HG03520 (cell line): ENCODE data around the gene PRKAR2B.

Experiments
- ATAC-seq: cut with Tn5 transposase; IDR thresholded peaks from one replicate; pipeline ENCODE4 v1.9.1; 2021; ENCODE audit warnings: mild to moderate bottlenecking, moderate library complexity; ENCODE audit not compliant: unreplicated experiment

The PRKAR2B gene

GRCh38 chr7:107173691-107174406 is 129.3 kb downstream of the PRKAR2B start:
- ATAC-seq, result no peak

GRCh38 chr7:107179326-107180164 is 135.0 kb downstream of the PRKAR2B start:
- no peak for ATAC-seq

- ATAC-seq, result no peak
Observed at GRCh38 chr7:107180378-107180777, 135.9 kb downstream of the PRKAR2B start.

- ATAC-seq, result no peak
Observed at GRCh38 chr7:107181172-107181571, 136.7 kb downstream of the PRKAR2B start.

GRCh38 chr7:107185716-107186115 is 141.2 kb downstream of the PRKAR2B start:
- no peak for ATAC-seq

- ATAC-seq, result no peak
Observed at GRCh38 chr7:107186240-107186639, 141.7 kb downstream of the PRKAR2B start.

- no peak for ATAC-seq
Observed at GRCh38 chr7:107187774-107188173, 143.3 kb downstream of the PRKAR2B start.

GRCh38 chr7:107190090-107190489 is 145.6 kb downstream of the PRKAR2B start:
- ATAC-seq, result no peak

GRCh38 chr7:107194052-107194451 is 149.5 kb downstream of the PRKAR2B start:
- no peak for ATAC-seq

- ATAC-seq, result no peak
Observed at GRCh38 chr7:107196834-107197610, 152.5 kb downstream of the PRKAR2B start.

- peak; percentile 63 for ATAC-seq
Observed at GRCh38 chr7:107201795-107202450, 157.4 kb downstream of the PRKAR2B start.

GRCh38 chr7:107203607-107204006 is 159.1 kb downstream of the PRKAR2B start:
- no peak for ATAC-seq

- ATAC-seq, result no peak
Observed at GRCh38 chr7:107206136-107206535, 161.6 kb downstream of the PRKAR2B start.

- ATAC-seq, result no peak
Observed at GRCh38 chr7:107206706-107207105, 162.2 kb downstream of the PRKAR2B start.

- ATAC-seq, result no peak
Observed at GRCh38 chr7:107207459-107207858, 163.0 kb downstream of the PRKAR2B start.

GRCh38 chr7:107208024-107208521 is 163.6 kb downstream of the PRKAR2B start:
- ATAC-seq, result no peak

GRCh38 chr7:107208563-107208962 is 164.1 kb downstream of the PRKAR2B start:
- ATAC-seq, result no peak

- no peak for ATAC-seq
Observed at GRCh38 chr7:107209565-107209964, 165.1 kb downstream of the PRKAR2B start.

GRCh38 chr7:107210400-107210799 is 165.9 kb downstream of the PRKAR2B start:
- no peak for ATAC-seq
